PC-9 (cell line): ENCODE results near the gene SRGAP1.

ENCODE experiments used
- EZH2 ChIP-seq: fragments of 200-600 bp; sonication (generic); IDR thresholded peaks from 2 replicates; pipeline ENCODE4 v1.8.0; 2017; ENCODE audit warnings: antibody characterized with exemption, low read depth
- TF ChIP-seq, protein P1 (sequence below): fragments of 200-600 bp; sonication (generic); conservative IDR thresholded peaks from 2 replicates; pipeline ENCODE4 v1.6.1; 2017; ENCODE audit warnings: mixed run types, antibody characterized with exemption, mild to moderate bottlenecking, moderate library complexity

- TF ChIP-seq, protein P1, sequence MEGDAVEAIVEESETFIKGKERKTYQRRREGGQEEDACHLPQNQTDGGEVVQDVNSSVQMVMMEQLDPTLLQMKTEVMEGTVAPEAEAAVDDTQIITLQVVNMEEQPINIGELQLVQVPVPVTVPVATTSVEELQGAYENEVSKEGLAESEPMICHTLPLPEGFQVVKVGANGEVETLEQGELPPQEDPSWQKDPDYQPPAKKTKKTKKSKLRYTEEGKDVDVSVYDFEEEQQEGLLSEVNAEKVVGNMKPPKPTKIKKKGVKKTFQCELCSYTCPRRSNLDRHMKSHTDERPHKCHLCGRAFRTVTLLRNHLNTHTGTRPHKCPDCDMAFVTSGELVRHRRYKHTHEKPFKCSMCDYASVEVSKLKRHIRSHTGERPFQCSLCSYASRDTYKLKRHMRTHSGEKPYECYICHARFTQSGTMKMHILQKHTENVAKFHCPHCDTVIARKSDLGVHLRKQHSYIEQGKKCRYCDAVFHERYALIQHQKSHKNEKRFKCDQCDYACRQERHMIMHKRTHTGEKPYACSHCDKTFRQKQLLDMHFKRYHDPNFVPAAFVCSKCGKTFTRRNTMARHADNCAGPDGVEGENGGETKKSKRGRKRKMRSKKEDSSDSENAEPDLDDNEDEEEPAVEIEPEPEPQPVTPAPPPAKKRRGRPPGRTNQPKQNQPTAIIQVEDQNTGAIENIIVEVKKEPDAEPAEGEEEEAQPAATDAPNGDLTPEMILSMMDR = no peak
- no peak for TF ChIP-seq EZH2
These were observed 117.0 kb downstream of the SRGAP1 start for GRCh38 chr12:63961543-63961942.
